HAP-1 (cell line): ENCODE results near the gene LRRC45.

ENCODE experiments used
- DNase-seq, 2 experiments: peaks; one replicate each; pipeline ENCODE4 v3.0.0-alpha.2; 2016 to 2020; ENCODE audit warnings: low spot score in 2 of 2
- H3K27me3 ChIP-seq: fragments of 250-450 bp; sonication (Bioruptor Pico); 2 replicates; pipeline ENCODE4 v1.5.1; 2020; ENCODE audit warnings: low read depth, mild to moderate bottlenecking, moderate library complexity
- H3K36me3 ChIP-seq: fragments of 250-450 bp; sonication (Bioruptor Pico); replicated peaks from 2 replicates; pipeline ENCODE4 v1.5.1; 2020; ENCODE audit warnings: mild to moderate bottlenecking
- H3K4me1 ChIP-seq: fragments of 250-450 bp; sonication (Bioruptor Pico); 2 replicates; pipeline ENCODE4 v1.5.1; 2020; ENCODE audit warnings: mild to moderate bottlenecking
- H3K4me3 ChIP-seq: fragments of 250-450 bp; sonication (Bioruptor Pico); 2 replicates; pipeline ENCODE4 v1.5.1; 2020; ENCODE audit warnings: mild to moderate bottlenecking, moderate library complexity
- H3K9me3 ChIP-seq: fragments of 250-450 bp; sonication (Bioruptor Pico); 2 replicates; pipeline ENCODE4 v1.5.1; 2020; ENCODE audit warnings: mild to moderate bottlenecking, moderate library complexity
- in situ Hi-C: fragments of 300-500 bp; cut with MboI; formaldehyde crosslinking; loops from 3 replicates; pipeline ENCODE4 v1.14.3; 2020; ENCODE audit warnings: low sequenced_read_pairs, inconsistent platforms, mixed read lengths

LRRC45 gene

DNA sequence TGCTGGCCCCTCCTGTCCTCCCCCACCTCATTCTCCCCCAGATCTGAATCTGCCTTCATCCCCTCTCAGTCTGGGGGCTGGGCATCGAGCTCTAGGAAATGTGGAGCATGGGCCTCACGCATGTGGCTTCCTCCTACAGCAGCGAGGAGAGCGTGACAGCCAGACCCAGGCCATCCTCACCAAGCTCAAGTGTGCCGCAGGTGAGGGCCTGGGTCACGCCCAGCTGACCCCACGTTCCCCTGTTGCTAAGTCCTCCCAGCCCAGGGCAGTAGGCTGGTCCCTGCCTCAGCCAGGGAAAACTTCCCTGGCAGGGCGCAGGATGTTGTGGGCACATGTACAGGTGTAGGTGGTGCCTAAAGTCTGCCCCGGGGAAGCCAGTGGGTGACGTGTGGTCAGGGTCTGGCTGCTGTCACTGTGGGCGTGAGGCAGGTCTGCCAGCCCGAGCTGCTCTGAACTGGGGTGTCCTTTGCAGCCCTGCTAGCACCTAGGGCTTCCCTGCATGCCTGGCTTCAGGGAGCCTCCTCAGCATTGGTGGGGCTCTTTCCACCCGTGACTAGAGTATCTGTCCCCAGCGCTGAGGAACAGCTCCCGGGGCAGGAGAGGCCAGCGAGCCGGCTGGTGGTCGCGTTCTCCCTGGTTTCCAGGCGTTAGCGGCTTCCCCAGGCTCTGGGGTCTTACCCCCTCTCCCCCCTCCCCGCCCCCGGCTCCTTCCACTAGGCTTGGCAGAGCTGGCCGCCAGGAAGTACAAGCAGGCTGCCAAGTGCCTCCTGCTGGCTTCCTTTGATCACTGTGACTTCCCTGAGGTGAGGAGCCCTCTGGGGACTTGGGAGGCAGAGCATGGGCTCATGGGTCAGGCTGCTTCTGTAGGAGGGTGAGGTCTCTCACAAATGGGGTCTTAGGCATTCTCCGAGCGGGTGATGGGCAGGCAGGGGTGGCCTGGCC is 32.2 kb downstream of the LRRC45 start:
- in situ Hi-C loops = no loop called here
- Histone ChIP-seq H3K27me3 (no peaks in the 10 kb centered on the region), H3K4me3 (no peak overlapping the region), H3K9me3 (no peaks in the 10 kb centered on the region), H3K4me1 (peaks cover 3% of the 10 kb centered on the region; the same call in 1 of the 2 replicates), H3K36me3 (peaks cover 68% of the 10 kb centered on the region)
- no peak for DNase-seq

DNA sequence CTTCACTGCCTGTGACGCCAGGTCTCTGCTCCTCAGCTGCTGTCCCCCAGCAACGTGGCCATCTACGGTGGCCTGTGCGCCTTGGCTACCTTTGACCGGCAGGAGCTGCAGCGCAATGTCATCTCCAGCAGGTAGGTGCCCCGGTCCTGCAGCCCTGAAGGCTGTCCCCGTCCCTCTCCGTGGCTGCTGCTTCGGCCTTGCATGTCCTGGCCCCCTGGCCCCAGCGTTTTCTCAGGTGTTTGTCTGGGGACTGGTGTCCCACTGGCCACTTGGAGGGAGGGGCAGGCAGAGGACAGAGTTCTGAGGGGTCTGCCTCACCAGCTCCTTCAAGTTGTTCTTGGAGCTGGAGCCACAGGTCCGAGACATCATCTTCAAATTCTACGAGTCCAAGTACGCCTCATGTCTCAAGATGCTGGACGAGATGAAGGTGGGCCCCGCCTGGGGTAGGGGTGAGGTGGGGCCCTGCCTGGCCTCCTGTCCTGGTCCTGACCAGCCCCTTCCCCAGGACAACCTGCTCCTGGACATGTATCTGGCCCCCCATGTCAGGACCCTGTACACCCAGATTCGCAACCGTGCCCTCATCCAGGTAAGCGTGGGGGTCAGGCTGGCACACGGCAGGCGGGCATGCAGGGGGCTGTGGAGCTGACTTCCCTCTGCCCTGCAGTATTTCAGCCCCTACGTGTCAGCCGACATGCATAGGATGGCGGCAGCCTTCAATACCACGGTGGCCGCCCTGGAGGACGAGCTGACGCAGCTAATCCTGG is 33.0 kb downstream of the LRRC45 start:
- in situ Hi-C loops = no loop called here
- Histone ChIP-seq H3K4me1 (no peaks in the 10 kb centered on the region; the same call in 1 of the 2 replicates), H3K36me3 (peaks cover 77% of the 10 kb centered on the region), H3K27me3 (no peaks in the 10 kb centered on the region), H3K9me3 (no peaks in the 10 kb centered on the region), H3K4me3 (no peak overlapping the region)
- DNase-seq = no peak

DNA sequence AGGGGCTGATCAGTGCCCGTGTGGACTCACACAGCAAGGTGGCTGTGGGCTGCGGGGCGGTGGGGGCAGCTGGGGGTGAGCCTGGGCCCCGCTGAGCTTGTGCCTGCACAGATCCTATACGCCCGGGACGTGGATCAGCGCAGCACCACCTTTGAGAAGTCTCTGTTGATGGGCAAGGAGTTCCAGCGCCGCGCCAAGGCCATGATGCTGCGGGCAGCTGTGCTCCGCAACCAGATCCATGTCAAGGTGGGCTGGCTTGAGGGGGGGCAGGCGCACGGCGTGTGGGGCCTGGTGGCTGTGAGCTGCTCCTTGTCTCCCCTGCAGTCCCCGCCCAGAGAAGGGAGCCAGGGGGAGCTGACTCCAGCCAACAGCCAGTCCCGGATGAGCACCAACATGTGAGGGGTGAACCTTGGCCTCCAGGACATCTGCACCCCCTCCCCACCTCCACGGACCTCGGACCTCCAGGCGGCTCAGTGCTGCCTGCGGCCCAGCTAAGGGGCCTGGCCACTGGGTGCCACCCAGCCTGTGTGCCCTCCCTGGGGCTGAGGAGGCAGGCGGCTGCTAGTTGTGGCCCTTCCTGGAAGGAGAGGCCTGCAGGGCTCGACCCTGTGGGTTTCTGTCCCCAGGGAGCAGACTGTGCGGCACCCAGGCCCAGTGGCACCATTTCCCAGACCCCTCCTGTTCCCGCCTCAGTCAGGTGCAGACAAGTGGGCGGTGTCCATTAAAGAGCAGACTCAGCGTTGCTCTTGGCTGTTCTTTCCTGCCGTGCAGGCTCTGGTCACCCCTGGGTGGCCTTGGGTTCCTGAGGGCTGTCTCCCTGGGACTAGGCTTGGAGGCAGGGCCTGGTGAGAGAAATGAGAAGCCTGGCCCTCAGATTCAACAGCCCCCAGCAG is 33.9 kb downstream of the LRRC45 start:
- no peaks in the 10 kb centered on the region for H3K27me3 ChIP-seq
- no peak overlapping the region for H3K4me3 ChIP-seq
- H3K9me3 ChIP-seq = no peaks in the 10 kb centered on the region
- H3K36me3 ChIP-seq = peaks cover 83% of the 10 kb centered on the region
- no peak for DNase-seq
- in situ Hi-C loops = no loop called here
- H3K4me1 ChIP-seq = no peaks in the 10 kb centered on the region; the same call in 1 of the 2 replicates

DNA sequence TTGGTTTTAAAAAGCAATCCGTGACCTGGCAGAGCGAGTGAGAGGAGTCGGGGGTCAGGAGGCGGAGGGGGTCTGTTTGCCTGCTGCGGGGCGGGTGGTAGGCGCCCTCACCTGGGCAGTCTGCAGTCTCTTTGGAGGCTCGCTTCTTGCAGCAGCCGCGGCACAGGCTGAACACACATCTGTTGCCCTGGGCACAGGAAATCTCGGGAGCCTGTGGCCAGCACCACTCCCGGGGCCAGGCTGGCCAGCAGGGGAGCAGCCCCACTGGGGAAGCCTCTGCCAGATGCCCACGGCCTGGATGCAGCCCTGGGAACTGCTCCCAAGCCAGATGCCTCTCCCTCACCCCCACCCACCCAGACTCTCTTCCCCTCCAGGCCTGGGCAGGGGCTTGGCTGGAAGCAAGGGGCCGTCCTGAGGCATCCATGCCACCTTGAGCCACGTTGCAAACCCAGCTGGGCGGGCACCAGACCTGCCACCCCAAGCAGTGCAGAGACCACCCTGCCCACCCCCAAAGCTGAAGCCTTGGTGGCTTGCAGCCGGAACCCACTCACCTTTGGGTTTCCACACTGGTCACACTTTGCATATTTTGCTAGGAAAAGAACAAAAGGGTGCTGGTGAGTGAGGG is 35.2 kb downstream of the LRRC45 start:
- in situ Hi-C loops = no loop called here
- peaks cover 94% of the 10 kb centered on the region for H3K36me3 ChIP-seq

DNA sequence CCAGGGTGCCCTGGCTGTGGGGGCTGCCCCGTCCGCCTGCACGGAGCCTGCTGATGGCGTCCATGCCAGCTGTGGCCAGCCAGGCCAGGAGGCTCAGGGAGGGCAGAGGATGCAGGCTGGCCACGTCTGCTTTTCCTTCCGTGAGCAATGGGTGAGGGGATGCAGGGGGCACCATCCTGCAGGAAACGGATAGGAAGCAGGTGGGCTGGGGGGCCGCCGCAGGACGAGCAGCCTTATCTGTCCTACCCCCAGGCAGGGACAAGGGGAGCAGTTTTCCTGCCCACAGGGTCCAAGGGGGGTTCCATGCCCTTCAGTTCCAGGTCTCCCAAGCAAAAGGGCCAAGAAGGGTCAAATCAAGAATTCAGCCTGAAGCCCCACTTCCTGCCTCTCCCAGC is 35.7 kb downstream of the LRRC45 start:
- peaks cover 94% of the 10 kb centered on the region for H3K36me3 ChIP-seq
- in situ Hi-C loops = no loop called here

More for the DNA sequence above, 35.2 kb downstream of the LRRC45 start:
- no peak for DNase-seq
- Histone ChIP-seq H3K9me3 (no peaks in the 10 kb centered on the region), H3K4me3 (no peak overlapping the region), H3K4me1 (no peaks in the 10 kb centered on the region), H3K27me3 (no peaks in the 10 kb centered on the region)

DNA sequence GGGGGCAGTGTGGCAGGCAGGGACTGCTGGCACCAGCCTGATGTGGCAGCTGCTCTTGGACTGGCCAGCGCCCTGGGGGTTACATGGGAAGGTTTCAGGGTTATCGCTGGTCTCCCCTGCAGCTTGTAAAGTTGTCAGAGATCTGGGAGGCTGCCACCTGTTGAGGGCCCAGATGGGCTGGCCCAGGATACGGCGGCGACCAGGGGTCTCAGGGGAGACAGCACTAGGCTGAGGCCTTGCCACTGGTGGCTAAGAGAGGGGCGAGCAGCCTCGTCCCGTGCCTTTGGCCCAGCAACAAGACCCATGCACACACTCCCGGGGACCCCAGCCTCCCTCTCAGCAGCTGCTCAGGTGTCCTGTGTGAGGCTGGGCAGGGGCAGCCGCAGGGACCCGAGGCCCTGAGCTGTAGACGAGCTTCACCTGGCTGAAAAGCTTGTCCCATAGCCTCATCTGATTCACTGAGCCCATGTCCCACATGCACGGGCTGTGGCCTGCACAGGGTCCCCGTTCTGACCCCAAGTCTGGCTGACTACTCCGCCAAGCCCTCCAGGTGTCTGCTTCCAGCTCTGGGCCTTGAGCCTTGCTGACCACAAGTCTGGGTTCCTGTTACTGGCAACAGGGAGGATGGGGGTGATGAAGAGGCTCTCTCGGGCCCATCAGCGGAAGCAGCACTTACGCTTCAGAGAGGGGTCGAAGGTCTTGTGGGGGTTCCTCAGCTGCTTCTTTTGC is 36.3 kb downstream of the LRRC45 start:
- H3K4me1 ChIP-seq = no peaks in the 10 kb centered on the region
- in situ Hi-C loops = no loop called here
- H3K4me3 ChIP-seq = no peak overlapping the region
- no peak for DNase-seq
- no peaks in the 10 kb centered on the region for H3K9me3 ChIP-seq
- H3K27me3 ChIP-seq = no peaks in the 10 kb centered on the region
- H3K36me3 ChIP-seq = peaks cover 94% of the 10 kb centered on the region

More for the DNA sequence above, 35.7 kb downstream of the LRRC45 start:
- Histone ChIP-seq H3K4me3 (no peak overlapping the region), H3K9me3 (no peaks in the 10 kb centered on the region), H3K27me3 (no peaks in the 10 kb centered on the region), H3K4me1 (no peaks in the 10 kb centered on the region)
- DNase-seq = no peak

DNA sequence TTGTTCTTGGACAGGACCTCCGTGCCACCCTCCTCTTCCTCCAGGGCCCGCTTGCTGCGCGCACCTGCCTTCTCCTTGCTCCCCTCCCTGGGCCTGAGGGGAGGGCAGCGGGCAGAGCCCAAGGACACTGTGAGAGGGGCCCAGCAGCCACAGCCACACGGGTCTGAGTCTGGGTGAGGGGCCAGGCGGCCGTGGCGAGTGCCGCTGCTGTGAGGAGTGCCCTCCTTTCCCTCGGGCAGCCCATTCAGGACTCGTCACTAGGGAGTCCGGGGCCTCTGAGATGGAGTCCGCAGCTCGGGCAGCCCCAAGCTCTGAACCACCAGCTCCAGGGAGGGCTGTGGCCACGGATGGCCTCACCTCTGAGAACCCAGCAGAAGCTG is 36.9 kb downstream of the LRRC45 start:
- Histone ChIP-seq H3K27me3 (no peaks in the 10 kb centered on the region), H3K9me3 (no peaks in the 10 kb centered on the region), H3K36me3 (peaks cover 90% of the 10 kb centered on the region), H3K4me1 (no peaks in the 10 kb centered on the region), H3K4me3 (no peak overlapping the region)
- in situ Hi-C loops = no loop called here
- no peak for DNase-seq

DNA sequence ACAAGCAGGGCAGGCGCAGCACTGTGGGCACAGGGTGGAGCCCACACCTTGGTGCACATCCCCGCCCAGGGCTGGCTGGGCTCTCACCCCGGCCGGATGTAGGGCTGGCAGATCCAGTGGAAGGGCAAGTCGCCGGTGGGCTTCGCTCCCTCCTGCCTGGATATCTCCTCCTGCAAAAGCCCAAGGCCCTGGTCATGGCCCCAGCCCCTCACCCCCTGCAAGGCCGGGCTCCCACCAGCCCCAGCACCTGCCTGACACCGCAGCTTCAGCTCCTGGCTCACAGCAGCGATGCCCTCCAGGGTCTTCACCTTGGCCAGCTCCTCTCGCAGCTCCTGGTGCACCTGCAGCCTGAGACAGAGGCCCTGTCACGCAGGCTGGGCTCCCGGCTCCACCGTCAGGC is 37.5 kb downstream of the LRRC45 start:
- Histone ChIP-seq H3K27me3 (no peaks in the 10 kb centered on the region), H3K4me3 (no peak overlapping the region)

DNA sequence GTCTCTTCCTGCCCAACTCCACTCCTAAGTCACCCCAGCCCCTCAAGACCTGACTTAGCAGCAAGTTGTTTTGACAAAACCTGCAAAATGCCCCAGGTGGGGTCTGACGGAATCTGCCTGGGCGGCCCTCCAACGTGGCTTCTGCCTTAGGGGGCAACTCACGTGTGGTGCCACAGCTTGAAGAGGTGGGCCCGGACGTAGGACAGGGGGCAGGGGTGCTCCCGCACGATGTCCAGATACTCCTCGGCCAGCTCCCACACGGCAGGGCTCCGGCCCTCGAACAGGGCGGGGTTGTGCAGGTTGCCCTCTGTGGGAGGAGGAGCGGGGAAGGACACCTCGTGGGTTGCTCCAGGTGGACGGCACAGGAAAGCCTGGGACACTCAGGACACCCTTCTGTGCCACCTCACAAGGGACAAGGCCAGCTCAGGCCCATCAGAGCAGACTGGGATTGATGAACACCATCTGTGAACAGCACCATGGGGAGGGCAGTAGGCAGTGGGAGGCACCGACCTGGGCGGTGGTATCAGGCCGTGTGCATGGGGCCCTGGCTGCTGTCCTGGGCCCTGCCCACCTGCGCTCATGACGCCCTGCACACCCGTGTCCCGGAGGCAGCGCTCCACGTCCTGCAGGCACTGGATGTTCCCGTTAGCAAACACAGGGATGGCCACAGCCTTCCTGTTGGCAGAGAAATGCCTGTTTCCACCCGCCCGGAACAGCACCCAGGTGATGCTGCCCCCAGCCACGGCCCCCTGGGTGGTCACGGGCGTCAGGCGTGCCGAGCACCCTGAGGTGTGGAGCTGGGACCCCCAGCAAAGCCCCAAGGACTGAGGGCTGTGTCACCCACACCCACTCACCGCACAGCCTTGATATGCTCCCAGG is 38.2 kb downstream of the LRRC45 start:
- in situ Hi-C loops = no loop called here
- DNase-seq = no peak
- H3K36me3 ChIP-seq = peaks cover 80% of the 10 kb centered on the region
- H3K27me3 ChIP-seq = no peaks in the 10 kb centered on the region
- H3K9me3 ChIP-seq = no peaks in the 10 kb centered on the region; the same call in 1 of the 2 replicates
- H3K4me1 ChIP-seq = peaks cover 5% of the 10 kb centered on the region
- no peak overlapping the region for H3K4me3 ChIP-seq

More for the DNA sequence above, 37.5 kb downstream of the LRRC45 start:
- H3K4me1 ChIP-seq = no peaks in the 10 kb centered on the region
- H3K36me3 ChIP-seq = peaks cover 86% of the 10 kb centered on the region
- in situ Hi-C loops = no loop called here
- no peak for DNase-seq
- no peaks in the 10 kb centered on the region for H3K9me3 ChIP-seq

DNA sequence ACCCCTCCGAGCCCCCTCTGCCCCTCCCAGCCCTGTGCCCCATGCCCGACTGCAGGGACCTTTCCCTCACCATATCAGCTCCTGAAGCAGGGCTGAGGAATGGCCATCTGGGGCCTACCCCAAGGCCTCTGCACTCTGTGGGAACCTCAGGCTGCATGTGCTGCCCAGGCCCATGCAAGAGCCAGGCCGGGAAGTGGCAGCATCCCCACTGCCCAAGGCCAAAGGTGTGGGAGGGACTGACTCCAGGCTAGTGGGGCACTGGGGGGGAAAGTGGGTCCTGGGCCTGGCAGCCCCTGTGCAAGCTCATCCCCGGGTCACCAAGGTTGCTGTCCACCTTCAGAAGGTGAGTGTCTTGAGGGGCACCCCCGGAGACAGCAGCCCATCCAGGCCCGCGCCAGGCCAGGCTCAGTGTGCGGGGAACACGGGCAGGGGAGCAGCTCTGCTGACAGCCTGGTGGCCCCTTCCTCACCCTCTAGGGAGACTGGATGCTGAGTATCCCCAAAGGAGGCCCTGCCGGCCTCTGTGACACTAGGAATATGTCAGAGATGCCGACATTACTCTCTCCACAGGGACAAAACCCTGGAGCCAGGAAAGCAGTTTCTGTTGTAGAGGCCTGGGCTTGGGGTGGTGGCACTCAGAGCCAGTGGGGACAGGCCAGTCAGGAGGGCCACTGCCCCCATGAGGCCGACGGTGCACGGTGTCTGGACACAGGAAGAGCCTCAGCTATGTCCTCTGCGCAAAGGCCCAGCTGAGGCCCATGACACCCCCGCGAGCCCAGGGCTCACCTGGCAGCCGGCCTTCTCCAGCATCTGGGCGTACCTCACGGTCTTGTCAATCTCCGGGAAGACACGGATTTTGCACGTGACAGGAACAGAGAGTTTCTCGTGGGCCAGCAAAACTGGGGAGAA is 39.2 kb downstream of the LRRC45 start:
- no peak for DNase-seq
- Histone ChIP-seq H3K36me3 (peaks cover 70% of the 10 kb centered on the region), H3K9me3 (no peaks in the 10 kb centered on the region; the same call in 1 of the 2 replicates), H3K27me3 (no peaks in the 10 kb centered on the region), H3K4me3 (no peak overlapping the region), H3K4me1 (peaks cover 7% of the 10 kb centered on the region)
- in situ Hi-C loops = no loop called here

DNA sequence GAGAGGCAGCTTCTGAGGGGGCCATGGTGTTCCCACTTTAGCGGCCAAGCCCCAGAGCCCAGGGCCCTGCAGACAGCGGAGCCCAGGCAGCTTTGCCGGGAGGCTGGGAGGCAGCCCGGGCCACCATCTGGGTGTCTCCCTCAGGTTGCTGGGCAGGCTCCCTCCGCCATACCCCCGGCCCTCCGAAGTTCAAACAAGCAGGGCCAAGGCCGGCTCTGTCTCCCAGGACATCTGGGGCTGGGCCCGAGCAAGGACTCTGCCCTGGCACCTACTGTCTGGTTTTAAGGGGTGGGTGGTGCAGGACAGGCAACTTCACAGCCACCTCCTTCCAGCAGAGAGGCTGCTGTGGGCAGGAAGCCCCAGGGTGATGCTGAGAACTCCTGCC is 39.9 kb downstream of the LRRC45 start:
- Histone ChIP-seq H3K4me1 (peaks cover 7% of the 10 kb centered on the region), H3K9me3 (no peaks in the 10 kb centered on the region; the same call in 1 of the 2 replicates), H3K27me3 (no peaks in the 10 kb centered on the region), H3K36me3 (peaks cover 63% of the 10 kb centered on the region), H3K4me3 (no peak overlapping the region)
- no peak for DNase-seq
- in situ Hi-C loops = no loop called here
